Pancreas (tissue), 10 donors: ENCODE results near the gene RER1. TPM values are rescaled to one million over a fixed set of nuclear protein-coding genes. Genes with fewer than 3 reads are reported as not detected.

Source experiments
- ATAC-seq, 4 donors: fragments of 200-7000 bp; cut with Tn5 transposase; one replicate each; pipeline versions ENCODE4 v1.8.0 to v1.9.1; 2020; ENCODE audit warnings: mild to moderate bottlenecking in 4 of 4, moderate library complexity in 4 of 4
- DNase-seq, 6 donors: peaks; one replicate each; pipeline ENCODE4 v3.0.0-alpha.2; 2020
- FAIRE-seq: peaks from 2 replicates; lab custom pipeline; 2012; peaks lifted over from hg19 to GRCh38; lab: Jason Lieb, UNC
- H3K27ac ChIP-seq, 4 donors: fragments of 200-600 bp; sonication (generic); 1 replicate in 3 of 4; 2 replicates in 1 of 4; pipeline versions ENCODE4 v1.5.0 to v1.8.0; 2020
- H3K27me3 ChIP-seq, 4 donors: fragments of 200-600 bp; one replicate each; pipeline ENCODE4 v1.8.0; 2021
- H3K36me3 ChIP-seq, 3 donors: fragments of 200-600 bp; sonication (generic) in 1 of 3; one replicate each; pipeline versions ENCODE4 v1.5.0 to v1.8.0; 2020 to 2021
- H3K4me1 ChIP-seq, 3 donors: fragments of 200-600 bp; one replicate each; pipeline ENCODE4 v1.8.0; 2021
- H3K4me3 ChIP-seq, 4 donors: fragments of 200-600 bp; sonication (generic) in 2 of 4; one replicate each; pipeline versions ENCODE4 v1.5.0 to v1.8.0; 2020 to 2021
- H3K9me3 ChIP-seq, 4 donors: fragments of 200-600 bp; one replicate each; pipeline ENCODE4 v1.8.0; 2021
- WGBS, 2 donors: extraction: QIAGEN DNeasy Blood & Tissue Kit; methylation state at CpG; one replicate each; pipeline ENCODE4 v1.1.7; 2013; 5-methylcytosine and 5-hydroxymethylcytosine counted together
- intact Hi-C, 3 donors: fragments of 100-400 bp; cut with DNase I; formaldehyde crosslinking; loops; one replicate each; pipeline versions ENCODE4 v1.11.1 to v1.14.2; 2022
- polyA plus RNA-seq, 2 donors: library from polyadenylated mRNA; stranded (reverse); fragments of 200-250 nt; gene quantifications; one replicate each; pipeline ENCODE4 v1.2.3, GENCODE V29; 2013
- total RNA-seq, 6 donors: library from RNA; stranded (reverse); fragmentation: NEBNext Ultra II Directional in 4 of 6; extraction: Animal tissue kit (Norgen Biotek cat#: 25700) in 4 of 6; gene quantifications; one replicate each; pipeline versions ENCODE4 v1.2.1 to v1.2.4, GENCODE V29; 2021 to 2023
- TF ChIP-seq, protein P1 (sequence below), 4 donors: fragments of 200-600 bp; sonication (generic) in 3 of 4; IDR thresholded peaks; one replicate each; pipeline versions ENCODE4 v1.5.0 to v1.8.0; 2021; ENCODE audit warnings: antibody characterized with exemption in 4 of 4
- donor health status: healthy with polysubstance abuse.
- donor health status: DM: no; HTN: no; CAD: no; lungs with moderate emphysema.
- donor health status: DM: no; HTN: no; CAD: no.
- donor health status: control.
- donor health status: control.
- donor health status: Bipolar disorder and iron deficiency.
- donor health status: DM: yes; HTN: yes; CAD: no.
- donor health status: DM: no; HTN: no; CAD: no.
- donor health status: DM: no; HTN: no; CAD: no.
- donor health status: DM: yes; HTN: yes; CAD: no.

RER1 gene
- total and polyA plus RNA-seq, 8 donors, result 54.8 to 84.2 (median 70.6) TPM

DNA sequence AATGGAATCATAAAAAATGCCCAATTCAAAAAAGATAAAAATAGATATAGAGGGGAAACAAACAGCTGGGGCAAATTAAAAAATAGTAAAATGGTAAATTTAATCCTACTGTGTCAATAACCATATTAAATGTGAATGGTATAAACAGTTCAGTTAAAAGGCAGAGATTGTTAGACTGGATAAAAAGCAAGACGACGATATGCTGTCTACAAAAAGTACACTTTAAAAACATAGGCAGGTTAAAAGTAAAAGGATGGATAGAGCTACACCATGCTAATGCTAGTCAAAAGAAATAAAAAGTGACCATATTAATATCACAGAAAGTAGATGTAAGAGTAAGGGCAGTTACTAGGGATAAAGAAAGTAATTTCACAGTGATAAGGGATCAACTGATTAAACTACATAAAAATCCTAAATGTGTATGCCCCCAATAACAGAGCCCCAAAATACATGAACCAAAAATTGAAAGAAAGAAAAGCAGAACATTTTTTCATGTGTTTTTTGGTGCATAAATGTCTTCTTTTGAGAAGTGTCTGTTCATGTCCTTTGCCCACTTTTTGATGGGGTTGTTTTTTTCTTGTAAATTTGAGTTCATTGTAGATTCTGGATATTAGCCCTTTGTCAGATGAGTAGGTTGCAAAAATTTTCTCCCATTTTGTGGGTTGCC is 27.7 kb upstream of the RER1 start:
- no peak overlapping the region for H3K27ac ChIP-seq
- DNase-seq, result no peak
- TF ChIP-seq, protein P1, sequence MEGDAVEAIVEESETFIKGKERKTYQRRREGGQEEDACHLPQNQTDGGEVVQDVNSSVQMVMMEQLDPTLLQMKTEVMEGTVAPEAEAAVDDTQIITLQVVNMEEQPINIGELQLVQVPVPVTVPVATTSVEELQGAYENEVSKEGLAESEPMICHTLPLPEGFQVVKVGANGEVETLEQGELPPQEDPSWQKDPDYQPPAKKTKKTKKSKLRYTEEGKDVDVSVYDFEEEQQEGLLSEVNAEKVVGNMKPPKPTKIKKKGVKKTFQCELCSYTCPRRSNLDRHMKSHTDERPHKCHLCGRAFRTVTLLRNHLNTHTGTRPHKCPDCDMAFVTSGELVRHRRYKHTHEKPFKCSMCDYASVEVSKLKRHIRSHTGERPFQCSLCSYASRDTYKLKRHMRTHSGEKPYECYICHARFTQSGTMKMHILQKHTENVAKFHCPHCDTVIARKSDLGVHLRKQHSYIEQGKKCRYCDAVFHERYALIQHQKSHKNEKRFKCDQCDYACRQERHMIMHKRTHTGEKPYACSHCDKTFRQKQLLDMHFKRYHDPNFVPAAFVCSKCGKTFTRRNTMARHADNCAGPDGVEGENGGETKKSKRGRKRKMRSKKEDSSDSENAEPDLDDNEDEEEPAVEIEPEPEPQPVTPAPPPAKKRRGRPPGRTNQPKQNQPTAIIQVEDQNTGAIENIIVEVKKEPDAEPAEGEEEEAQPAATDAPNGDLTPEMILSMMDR (IDR thresholded peaks at IDR 0.05), result no peak
- ATAC-seq, result no peak
- intact Hi-C loops, result no loop called here
- WGBS, 2 donors, result 99% methylated on average over 2 of the region's 2 CpGs
- FAIRE-seq, result no peak
- H3K36me3 ChIP-seq, result no peaks in the 10 kb centered on the region
- H3K9me3 ChIP-seq, result no peaks in the 10 kb centered on the region
- H3K4me3 ChIP-seq, result no peak overlapping the region
- no peaks in the 10 kb centered on the region for H3K4me1 ChIP-seq
- H3K27me3 ChIP-seq, result no peaks in the 10 kb centered on the region

- TF ChIP-seq, protein P1 (IDR thresholded peaks at IDR 0.05), result no peak
- no peaks in the 10 kb centered on the region for H3K9me3 ChIP-seq
- no peaks in the 10 kb centered on the region for H3K36me3 ChIP-seq
- ATAC-seq, result no peak
- DNase-seq, result no peak
- H3K4me1 ChIP-seq, result no peaks in the 10 kb centered on the region
- intact Hi-C loops, result no loop called here
- no peak overlapping the region for H3K27ac ChIP-seq
- FAIRE-seq, result no peak
- no peaks in the 10 kb centered on the region for H3K27me3 ChIP-seq
- WGBS, 2 donors, result 89 to 91% methylated on average over 8 of the region's 8 CpGs
- no peak overlapping the region for H3K4me3 ChIP-seq
Measured at GRCh38 chr1:2368053-2368744, 23.4 kb upstream of the RER1 start.

GRCh38 chr1:2372551-2373490 is 18.8 kb upstream of the RER1 start:
- TF ChIP-seq, protein P1 (IDR thresholded peaks at IDR 0.05), result no peak
- H3K36me3 ChIP-seq, result no peaks in the 10 kb centered on the region
- no peaks in the 10 kb centered on the region for H3K9me3 ChIP-seq
- ATAC-seq (no peak), DNase-seq (peak in 3 of 6 donors; percentile 12 to 60 (median 56)), FAIRE-seq (no peak)
- no peaks in the 10 kb centered on the region for H3K4me1 ChIP-seq
- no peak overlapping the region for H3K4me3 ChIP-seq
- no peak overlapping the region for H3K27ac ChIP-seq
- intact Hi-C loops, result loop anchor here in 1 of 3 donors (10.0 kb wide), 1 partner anchor 178 kb away; the partner anchor contains the start of gene FAAP20
- no peaks in the 10 kb centered on the region for H3K27me3 ChIP-seq
- WGBS, 2 donors, result 90 to 93% methylated on average over 36 of the region's 36 CpGs

DNA sequence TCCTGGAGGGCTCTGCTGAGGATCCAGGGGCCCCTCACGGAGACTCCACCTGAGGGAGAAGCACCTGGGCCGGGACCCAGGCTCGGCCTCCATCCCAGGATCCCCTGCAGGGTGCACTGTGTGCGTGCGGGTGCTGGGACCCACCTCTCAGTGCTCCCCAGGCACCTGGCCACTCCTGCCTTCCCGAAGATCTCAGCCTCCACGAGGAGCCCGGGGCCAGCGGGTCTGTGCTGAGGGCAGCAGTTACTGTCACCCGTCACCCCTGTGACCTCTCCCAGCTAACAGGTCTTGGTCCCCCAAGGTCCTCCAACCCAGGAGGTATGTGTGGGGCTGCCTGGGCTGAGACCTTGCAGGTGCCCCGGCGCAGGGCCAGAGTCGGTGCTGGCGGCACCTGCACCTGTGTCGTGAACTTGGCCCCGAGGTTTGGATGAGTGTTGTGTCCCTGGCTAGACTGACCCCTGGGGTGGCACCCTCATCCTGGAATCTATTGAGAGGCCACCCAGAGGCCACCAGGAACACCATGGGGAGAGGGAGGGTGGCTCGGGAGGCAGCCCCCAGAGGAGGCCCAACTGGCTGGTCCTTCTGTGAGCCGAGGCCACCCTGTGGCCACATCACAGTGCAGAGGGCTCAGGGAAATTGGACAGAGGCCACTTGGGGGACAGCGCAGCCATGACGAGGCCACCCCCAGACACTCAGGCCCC is 17.9 kb upstream of the RER1 start:
- intact Hi-C loops, result loop anchor here in 1 of 3 donors (10.0 kb wide), 1 partner anchor 179 kb away; the partner anchor contains the start of gene FAAP20
- H3K27ac ChIP-seq, result no peak overlapping the region
- FAIRE-seq (no peak), ATAC-seq (no peak), DNase-seq (peak in 3 of 6 donors; percentile 15 to 62 (median 41))
- H3K9me3 ChIP-seq, result no peaks in the 10 kb centered on the region
- no peak overlapping the region for H3K4me3 ChIP-seq
- WGBS, 2 donors, result 89 to 91% methylated on average over 19 to 20 of the region's 20 CpGs
- no peaks in the 10 kb centered on the region for H3K36me3 ChIP-seq
- TF ChIP-seq, protein P1 (IDR thresholded peaks at IDR 0.05), result no peak
- H3K27me3 ChIP-seq, result no peaks in the 10 kb centered on the region
- no peaks in the 10 kb centered on the region for H3K4me1 ChIP-seq
